ENCODE data around the gene HTN1. TPM values are rescaled to one million over a fixed set of nuclear protein-coding genes. Genes with fewer than 3 reads are reported as not detected.
"Not testable (repeated sequence)": the region's sequence is repeated elsewhere in the genome, so short reads cannot be mapped to it uniquely, and the experiment has no call there.

Gene HTN1
- total and polyA plus RNA-seq, 7 donors = not detected

- no peaks in the 10 kb centered on the region for H3K27me3 ChIP-seq
These were observed 23.2 kb upstream of the HTN1 start for GRCh38 chr4:70027011-70027410.

GRCh38 chr4:70028159-70028558 lies 22.1 kb upstream of the HTN1 start, which contains the start of gene HTN3:
Gene HTN3 (plus strand): TSS chr4:70028459. CDS start chr4:70030741, 2,282 bp downstream.
- H3K27me3 ChIP-seq; H3K4me3 ChIP-seq; H3K4me1 ChIP-seq; H3K9me3 ChIP-seq; intact Hi-C loops (cut with DNase I); DNase-seq; H3K36me3 ChIP-seq; H3K27ac ChIP-seq: not testable (repeated sequence)
- WGBS, 2 donors = 87 to 91% methylated on average over 6 of the region's 7 CpGs

More at GRCh38 chr4:70027011-70027410, 23.2 kb upstream of the HTN1 start:
- TF ChIP-seq POLR2A (IDR thresholded peaks at IDR 0.05) = no peak
- Histone ChIP-seq H3K9me3 (no peaks in the 10 kb centered on the region), H3K4me1 (no peaks in the 10 kb centered on the region), H3K27ac (no peak overlapping the region), H3K36me3 (no peaks in the 10 kb centered on the region), H3K4me3 (no peak overlapping the region)
- DNase-seq = no peak
- intact Hi-C loops (cut with DNase I) = no loop called here
- whole genome bisulfite sequencing, 2 donors = 84 to 86% methylated on average over 5 of the region's 5 CpGs

- H3K4me3 ChIP-seq; H3K4me1 ChIP-seq; H3K36me3 ChIP-seq; intact Hi-C loops (cut with DNase I); H3K9me3 ChIP-seq; H3K27ac ChIP-seq; H3K27me3 ChIP-seq; DNase-seq: not testable (repeated sequence)
- WGBS, 2 donors = 92 to 93% methylated on average over 18 of the region's 18 CpGs
These were observed 12.7 kb upstream of the HTN1 start for GRCh38 chr4:70037559-70037958.

GRCh38 chr4:70039928-70040327 lies 10.3 kb upstream of the HTN1 start:
- H3K27me3 ChIP-seq; H3K9me3 ChIP-seq; H3K27ac ChIP-seq; DNase-seq; H3K4me3 ChIP-seq; H3K4me1 ChIP-seq; intact Hi-C loops (cut with DNase I); H3K36me3 ChIP-seq: not testable (repeated sequence)

- H3K27ac ChIP-seq = no peak overlapping the region
- no peaks in the 10 kb centered on the region for H3K9me3 ChIP-seq
- H3K4me1 ChIP-seq = no peaks in the 10 kb centered on the region
- DNase-seq = no peak
- TF ChIP-seq EP300 (IDR thresholded peaks at IDR 0.05) = no peak
- TF ChIP-seq POLR2A (IDR thresholded peaks at IDR 0.05) = no peak
- no peak for TF ChIP-seq POLR2AphosphoS5 (IDR thresholded peaks at IDR 0.05)
- TF ChIP-seq CTCF (IDR thresholded peaks at IDR 0.05) = no peak
- H3K27me3 ChIP-seq = no peaks in the 10 kb centered on the region
- H3K4me3 ChIP-seq = no peak overlapping the region
- intact Hi-C loops (cut with DNase I) = no loop called here
- WGBS, 2 donors = 86 to 93% methylated on average over 7 of the region's 7 CpGs
- no peaks in the 10 kb centered on the region for H3K36me3 ChIP-seq
These were observed 8.5 kb upstream of the HTN1 start for GRCh38 chr4:70041652-70042286.

GRCh38 chr4:70056534-70056933 lies 6.3 kb downstream of the HTN1 start:
- H3K27me3 ChIP-seq; H3K9me3 ChIP-seq; H3K36me3 ChIP-seq; H3K4me1 ChIP-seq; H3K27ac ChIP-seq; intact Hi-C loops (cut with DNase I); DNase-seq; H3K4me3 ChIP-seq: not testable (repeated sequence)
- WGBS, 2 donors = 23 to 64% methylated on average over 1 of the region's 1 CpG

GRCh38 chr4:70057651-70058050 lies 7.4 kb downstream of the HTN1 start:
- intact Hi-C loops (cut with DNase I) = no loop called here
- Histone ChIP-seq H3K9me3 (no peaks in the 10 kb centered on the region), H3K27me3 (no peaks in the 10 kb centered on the region), H3K4me3 (no peak overlapping the region), H3K27ac (no peak overlapping the region), H3K36me3 (no peaks in the 10 kb centered on the region), H3K4me1 (no peaks in the 10 kb centered on the region)
- TF ChIP-seq POLR2A (IDR thresholded peaks at IDR 0.05) (no peak), CTCF (IDR thresholded peaks at IDR 0.05) (no peak), EP300 (IDR thresholded peaks at IDR 0.05) (no peak), POLR2AphosphoS5 (IDR thresholded peaks at IDR 0.05) (no peak)
- DNase-seq = no peak
- WGBS, 2 donors = 84 to 96% methylated on average over 1 of the region's 1 CpG

Data from sigmoid colon (tissue), 7 donors.